GM12878 (cell line): ENCODE results near the gene FBLN1.

Experiments
- CEBPB ChIP-seq, 2 experiments: fragments of 150-350 bp in 1 of 2; IDR thresholded peaks; 2 replicates each; pipeline ENCODE4 v1.6.1; 2012 to 2014; ENCODE audit warnings: low read depth in 2 of 2, low read length in 2 of 2, borderline replicate concordance in 1 of 2, inconsistent platforms in 1 of 2
- CTCF ChIP-seq, 3 experiments: IDR thresholded peaks in 2 of 3; conservative IDR thresholded peaks in 1 of 3; 2 replicates each; pipeline ENCODE4 v1.5.1; 2011; ENCODE audit warnings: low read depth in 3 of 3, low read length in 3 of 3, mild to moderate bottlenecking in 3 of 3, control low read depth in 2 of 3, moderate library complexity in 2 of 3, inconsistent platforms in 1 of 3, mixed read lengths in 1 of 3; ENCODE audit not compliant: control insufficient read depth in 2 of 3, insufficient read depth in 1 of 3; ENCODE audit errors: extremely low read depth in 1 of 3
- DPF2 ChIP-seq: fragments of 450-650 bp; IDR thresholded peaks from 2 replicates; pipeline ENCODE4 v1.6.1; 2017; ENCODE audit warnings: mild to moderate bottlenecking
- EGR1 ChIP-seq, 2 experiments: IDR thresholded peaks; 1 replicate in 1 of 2; 2 replicates in 1 of 2; pipeline ENCODE4 v1.6.1; 2011 to 2012; ENCODE audit warnings: low read depth in 2 of 2, low read length in 2 of 2, borderline replicate concordance in 1 of 2, mild to moderate bottlenecking in 1 of 2, moderate library complexity in 1 of 2
- POLR2A ChIP-seq: IDR thresholded peaks from 2 replicates; pipeline ENCODE4 v1.6.1; 2011; ENCODE audit warnings: low read depth, mild to moderate bottlenecking, low read length
- RAD21 ChIP-seq: IDR thresholded peaks from 2 replicates; pipeline ENCODE4 v1.6.1; 2011; ENCODE audit warnings: mild to moderate bottlenecking, low read depth, low read length, moderate library complexity; ENCODE audit not compliant: insufficient read depth
- REST ChIP-seq: IDR thresholded peaks from 2 replicates; pipeline ENCODE4 v1.6.1; 2012; ENCODE audit warnings: mild to moderate bottlenecking, low read depth, low read length
- YY1 ChIP-seq: IDR thresholded peaks from 2 replicates; pipeline ENCODE4 v1.6.1; 2011; ENCODE audit warnings: low read depth, mild to moderate bottlenecking, low read length
- ZNF24 ChIP-seq: fragments of 450-650 bp; IDR thresholded peaks from 2 replicates; pipeline ENCODE4 v1.6.1; 2017; ENCODE audit warnings: antibody characterized with exemption, mild to moderate bottlenecking

DNA sequence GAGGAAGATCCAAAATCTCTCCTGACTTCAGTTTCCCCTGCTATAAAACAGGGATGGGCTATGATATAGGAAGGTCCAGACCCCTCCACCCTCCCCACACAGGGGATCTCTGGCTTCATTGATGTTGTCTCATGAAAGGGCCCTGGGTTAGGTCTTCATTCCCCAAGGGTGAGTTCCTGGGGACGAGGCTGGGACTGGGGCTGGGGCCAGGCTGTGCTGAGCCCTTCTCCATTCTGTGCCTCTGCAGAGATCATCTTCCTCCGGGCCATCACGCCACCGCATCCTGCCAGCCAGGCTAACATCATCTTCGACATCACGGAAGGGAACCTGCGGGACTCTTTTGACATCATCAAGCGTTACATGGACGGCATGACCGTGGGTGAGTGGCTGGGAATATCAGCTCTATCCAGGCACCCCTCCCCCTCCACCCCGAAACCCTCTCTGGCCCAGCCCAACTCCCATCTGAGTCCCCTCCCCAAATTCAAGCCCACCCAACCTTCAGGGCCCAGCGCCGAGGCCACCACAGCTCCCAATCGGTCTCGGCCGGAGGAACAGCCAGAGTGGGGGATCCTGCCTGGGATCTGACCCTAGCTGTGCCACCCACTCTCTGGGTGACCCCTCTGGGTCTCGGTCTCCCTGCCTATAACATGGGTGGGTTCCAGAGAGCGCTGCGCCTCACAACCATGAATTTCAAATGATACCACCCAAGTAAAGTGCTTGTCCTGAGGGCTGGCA is 74.2 kb downstream of the FBLN1 start:
- TF ChIP-seq POLR2A: no peak
- no peak for TF ChIP-seq YY1
- TF ChIP-seq DPF2: no peak
- no peak for TF ChIP-seq CEBPB (IDR thresholded peaks at IDR 0.05; ENCODE audit: borderline replicate concordance in 1 of 2, low read depth in 2 of 2, low read length in 2 of 2)
- TF ChIP-seq CTCF (IDR thresholded peaks at IDR 0.05 in 2 of 3, conservative IDR thresholded peaks at IDR 0.05 in 1 of 3; ENCODE audit: control insufficient read depth in 2 of 3, extremely low read depth in 1 of 3, insufficient read depth in 1 of 3, low read depth in 3 of 3, low read length in 3 of 3): no peak
- TF ChIP-seq REST: no peak
- no peak for TF ChIP-seq EGR1 (IDR thresholded peaks at IDR 0.05; ENCODE audit: borderline replicate concordance in 1 of 2, low read depth in 2 of 2, low read length in 2 of 2)
- no peak for TF ChIP-seq RAD21
- no peak for TF ChIP-seq ZNF24
